Astrocyte (in vitro differentiated cells and primary cell): ENCODE data around the gene PXT1. TPM values are rescaled to one million over a fixed set of nuclear protein-coding genes. Genes with fewer than 3 reads are reported as not detected.

ENCODE experiments used
- DNase-seq: peaks from one replicate; pipeline ENCODE4 v3.0.0-alpha.2; 2010; ENCODE audit warnings: low read depth
- FAIRE-seq: peaks from 2 replicates; lab custom pipeline; 2011; peaks lifted over from hg19 to GRCh38; lab: Jason Lieb, UNC
- H2AFZ ChIP-seq: 2 replicates; pipeline ENCODE4 v1.6.0; 2012; ENCODE audit warnings: low read depth, low read length, inconsistent platforms
- H3K27ac ChIP-seq: 2 replicates; pipeline ENCODE4 v1.5.1; 2011; ENCODE audit warnings: low read depth, low read length, inconsistent platforms
- H3K27me3 ChIP-seq: 2 replicates; pipeline ENCODE4 v1.6.0; 2011; ENCODE audit warnings: low read length, inconsistent platforms; ENCODE audit not compliant: insufficient read depth
- H3K36me3 ChIP-seq: 2 replicates; pipeline ENCODE4 v1.5.1; 2011; ENCODE audit warnings: low read length, inconsistent platforms; ENCODE audit not compliant: insufficient read depth
- H3K4me1 ChIP-seq: 2 replicates; pipeline ENCODE4 v1.5.1; 2011; ENCODE audit warnings: low read length, inconsistent platforms; ENCODE audit not compliant: insufficient read depth
- H3K4me2 ChIP-seq: 2 replicates; pipeline ENCODE4 v1.6.0; 2012; ENCODE audit warnings: low read length, inconsistent platforms
- H3K4me3 ChIP-seq: 2 replicates; pipeline ENCODE4 v1.5.1; 2011; ENCODE audit warnings: low read depth, mild to moderate bottlenecking, low read length, inconsistent platforms; ENCODE audit not compliant: insufficient read depth
- H3K79me2 ChIP-seq: 2 replicates; pipeline ENCODE4 v1.6.0; 2012; ENCODE audit warnings: mild to moderate bottlenecking, low read length, inconsistent platforms; ENCODE audit not compliant: insufficient read depth
- H3K9ac ChIP-seq: 2 replicates; pipeline ENCODE4 v1.6.0; 2012; ENCODE audit warnings: mild to moderate bottlenecking, low read length, inconsistent platforms
- H3K9me3 ChIP-seq: 2 replicates; pipeline ENCODE4 v1.5.1; 2012; ENCODE audit warnings: low read depth, mild to moderate bottlenecking, low read length, inconsistent platforms; ENCODE audit not compliant: insufficient read depth
- H4K20me1 ChIP-seq: 2 replicates; pipeline ENCODE4 v1.6.0; 2012; ENCODE audit warnings: low read length, inconsistent platforms; ENCODE audit not compliant: insufficient read depth
- H3K27ac Mint-ChIP-seq: one replicate; pipeline ENCODE4 v1.8.0; 2021; ENCODE audit warnings: mild to moderate bottlenecking, mixed read lengths; ENCODE audit not compliant: unreplicated experiment
- H3K27me3 Mint-ChIP-seq: one replicate; pipeline ENCODE4 v1.8.0; 2021; ENCODE audit warnings: low read depth, mixed read lengths; ENCODE audit not compliant: unreplicated experiment
- H3K36me3 Mint-ChIP-seq: one replicate; pipeline ENCODE4 v1.8.0; 2021; ENCODE audit warnings: low read depth, mixed read lengths; ENCODE audit not compliant: unreplicated experiment
- H3K4me1 Mint-ChIP-seq: one replicate; pipeline ENCODE4 v1.8.0; 2021; ENCODE audit warnings: low read depth, mixed read lengths; ENCODE audit not compliant: unreplicated experiment
- H3K4me3 Mint-ChIP-seq: one replicate; pipeline ENCODE4 v1.8.0; 2021; ENCODE audit warnings: mild to moderate bottlenecking, moderate library complexity, mixed read lengths; ENCODE audit not compliant: unreplicated experiment
- H3K9me3 Mint-ChIP-seq: one replicate; pipeline ENCODE4 v1.8.0; 2021; ENCODE audit warnings: mild to moderate bottlenecking, mixed read lengths; ENCODE audit not compliant: unreplicated experiment
- CTCF ChIP-seq: IDR thresholded peaks from 2 replicates; pipeline ENCODE4 v1.5.1; 2011; ENCODE audit warnings: low read depth, mild to moderate bottlenecking, inconsistent platforms, low read length, moderate library complexity; ENCODE audit not compliant: insufficient read depth
- EZH2 ChIP-seq: IDR thresholded peaks from 2 replicates; pipeline ENCODE4 v1.6.1; 2012; ENCODE audit warnings: mild to moderate bottlenecking, low read length, inconsistent platforms; ENCODE audit not compliant: insufficient read depth
- total RNA-seq: library from RNA; stranded (reverse); gene quantifications from 2 replicates; pipeline ENCODE4 v1.2.1, GENCODE V29; 2021

The PXT1 gene
- total RNA-seq, 1 donor from 2014 or later: 0.09 TPM

GRCh38 chr6:36375644-36376155, 67.0 kb downstream of the PXT1 start:
- Mint-ChIP-seq H3K4me1 (no peaks in the 10 kb centered on the region), H3K27ac (peak overlapping the region; percentile 16), H3K36me3 (peaks cover 6% of the 10 kb centered on the region), H3K4me3 (no peak overlapping the region), H3K27me3 (peaks cover 34% of the 10 kb centered on the region), H3K9me3 (no peaks in the 10 kb centered on the region)
- FAIRE-seq (no peak), DNase-seq (no peak)
- Histone ChIP-seq H2AFZ (no peak overlapping the region), H3K4me1 (no peaks in the 10 kb centered on the region), H3K4me3 (no peak overlapping the region), H3K79me2 (no peaks in the 10 kb centered on the region), H3K36me3 (no peaks in the 10 kb centered on the region), H3K27me3 (peaks cover 7% of the 10 kb centered on the region), H3K27ac (no peak overlapping the region), H4K20me1 (no peaks in the 10 kb centered on the region), H3K9ac (no peak overlapping the region), H3K4me2 (no peak overlapping the region), H3K9me3 (no peaks in the 10 kb centered on the region)
- TF ChIP-seq EZH2 (no peak), CTCF (no peak)

GRCh38 chr6:36374972-36375371, 67.7 kb downstream of the PXT1 start:
- H3K4me1 Mint-ChIP-seq: no peaks in the 10 kb centered on the region
- H3K9ac ChIP-seq: no peak overlapping the region
- FAIRE-seq (no peak), DNase-seq (no peak)
- no peak overlapping the region for H2AFZ ChIP-seq
- no peak overlapping the region for H3K27ac ChIP-seq
- H3K27me3 Mint-ChIP-seq: peaks cover 34% of the 10 kb centered on the region
- no peaks in the 10 kb centered on the region for H3K36me3 ChIP-seq
- no peaks in the 10 kb centered on the region for H3K9me3 Mint-ChIP-seq
- H3K4me2 ChIP-seq: no peak overlapping the region
- TF ChIP-seq CTCF (no peak), EZH2 (no peak)
- no peaks in the 10 kb centered on the region for H3K79me2 ChIP-seq
- H3K36me3 Mint-ChIP-seq: peaks cover 6% of the 10 kb centered on the region
- H3K27ac Mint-ChIP-seq: no peak overlapping the region
- no peaks in the 10 kb centered on the region for H3K4me1 ChIP-seq
- no peak overlapping the region for H3K4me3 ChIP-seq
- H3K4me3 Mint-ChIP-seq: no peak overlapping the region
- no peaks in the 10 kb centered on the region for H4K20me1 ChIP-seq
- H3K9me3 ChIP-seq: no peaks in the 10 kb centered on the region
- H3K27me3 ChIP-seq: peaks cover 7% of the 10 kb centered on the region

- Histone ChIP-seq H3K36me3 (no peaks in the 10 kb centered on the region), H3K9me3 (no peaks in the 10 kb centered on the region), H3K79me2 (no peaks in the 10 kb centered on the region), H3K27me3 (peaks cover 7% of the 10 kb centered on the region), H3K4me3 (no peak overlapping the region), H2AFZ (no peak overlapping the region), H4K20me1 (no peaks in the 10 kb centered on the region), H3K27ac (no peak overlapping the region), H3K9ac (no peak overlapping the region), H3K4me1 (peaks cover under 1% of the 10 kb centered on the region), H3K4me2 (no peak overlapping the region)
- DNase-seq (no peak), FAIRE-seq (no peak)
- H3K4me1 Mint-ChIP-seq: peaks cover 4% of the 10 kb centered on the region
- no peak for TF ChIP-seq CTCF
- no peak for TF ChIP-seq EZH2
- H3K9me3 Mint-ChIP-seq: no peaks in the 10 kb centered on the region
- H3K36me3 Mint-ChIP-seq: peaks cover 6% of the 10 kb centered on the region
- H3K4me3 Mint-ChIP-seq: no peak overlapping the region
- H3K27me3 Mint-ChIP-seq: peaks cover 34% of the 10 kb centered on the region
- no peak overlapping the region for H3K27ac Mint-ChIP-seq
Measured at GRCh38 chr6:36374194-36374593, 68.5 kb downstream of the PXT1 start.
